ENCODE measurements around the gene CACNA1C.

CACNA1C gene

DNA sequence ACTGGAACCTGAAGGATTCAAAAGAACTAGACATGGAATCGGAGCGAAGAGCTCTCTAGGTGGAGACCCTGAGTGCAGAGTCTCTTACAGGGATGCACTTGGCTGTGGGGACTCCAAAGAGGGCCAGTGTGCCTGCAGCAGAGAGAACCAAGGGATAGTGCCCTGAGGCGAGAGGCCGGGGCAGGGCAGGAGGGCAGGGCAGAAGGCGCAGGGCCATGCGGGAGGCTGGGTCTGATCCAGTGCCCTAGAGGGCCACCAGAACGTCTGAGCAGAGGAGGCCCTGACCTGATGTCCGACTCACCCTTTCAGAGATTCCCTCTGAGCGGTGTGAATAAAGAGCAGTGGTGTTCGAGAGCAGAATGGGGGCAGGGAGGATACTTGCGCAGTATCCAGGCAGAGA, 536.6 kb downstream of the CACNA1C start:
- TF ChIP-seq, protein P1, sequence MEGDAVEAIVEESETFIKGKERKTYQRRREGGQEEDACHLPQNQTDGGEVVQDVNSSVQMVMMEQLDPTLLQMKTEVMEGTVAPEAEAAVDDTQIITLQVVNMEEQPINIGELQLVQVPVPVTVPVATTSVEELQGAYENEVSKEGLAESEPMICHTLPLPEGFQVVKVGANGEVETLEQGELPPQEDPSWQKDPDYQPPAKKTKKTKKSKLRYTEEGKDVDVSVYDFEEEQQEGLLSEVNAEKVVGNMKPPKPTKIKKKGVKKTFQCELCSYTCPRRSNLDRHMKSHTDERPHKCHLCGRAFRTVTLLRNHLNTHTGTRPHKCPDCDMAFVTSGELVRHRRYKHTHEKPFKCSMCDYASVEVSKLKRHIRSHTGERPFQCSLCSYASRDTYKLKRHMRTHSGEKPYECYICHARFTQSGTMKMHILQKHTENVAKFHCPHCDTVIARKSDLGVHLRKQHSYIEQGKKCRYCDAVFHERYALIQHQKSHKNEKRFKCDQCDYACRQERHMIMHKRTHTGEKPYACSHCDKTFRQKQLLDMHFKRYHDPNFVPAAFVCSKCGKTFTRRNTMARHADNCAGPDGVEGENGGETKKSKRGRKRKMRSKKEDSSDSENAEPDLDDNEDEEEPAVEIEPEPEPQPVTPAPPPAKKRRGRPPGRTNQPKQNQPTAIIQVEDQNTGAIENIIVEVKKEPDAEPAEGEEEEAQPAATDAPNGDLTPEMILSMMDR (IDR thresholded peaks at IDR 0.05; ENCODE audit: extremely low read depth, missing control alignments), result no peak
- no peak for DNase-seq (ENCODE audit: low spot score)

DNA sequence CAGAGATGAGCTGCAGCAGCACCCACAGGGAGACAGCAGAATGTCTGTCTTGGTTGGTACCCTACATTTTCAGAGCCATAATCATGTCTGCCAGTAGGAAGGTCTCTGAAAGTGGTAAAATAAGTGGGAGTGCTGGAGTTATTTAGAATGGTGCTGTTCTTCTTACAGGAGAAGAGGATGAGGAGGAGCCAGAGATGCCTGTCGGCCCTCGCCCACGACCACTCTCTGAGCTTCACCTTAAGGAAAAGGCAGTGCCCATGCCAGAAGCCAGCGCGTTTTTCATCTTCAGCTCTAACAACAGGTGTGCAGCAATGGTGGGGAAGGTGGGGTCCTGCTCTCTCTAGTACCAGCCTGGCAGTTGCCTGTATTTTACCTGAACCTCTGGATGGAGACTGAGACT, 540.3 kb downstream of the CACNA1C start:
- no peak for DNase-seq (ENCODE audit: low spot score)
- TF ChIP-seq, protein P1 (IDR thresholded peaks at IDR 0.05; ENCODE audit: extremely low read depth, missing control alignments), result no peak

DNA sequence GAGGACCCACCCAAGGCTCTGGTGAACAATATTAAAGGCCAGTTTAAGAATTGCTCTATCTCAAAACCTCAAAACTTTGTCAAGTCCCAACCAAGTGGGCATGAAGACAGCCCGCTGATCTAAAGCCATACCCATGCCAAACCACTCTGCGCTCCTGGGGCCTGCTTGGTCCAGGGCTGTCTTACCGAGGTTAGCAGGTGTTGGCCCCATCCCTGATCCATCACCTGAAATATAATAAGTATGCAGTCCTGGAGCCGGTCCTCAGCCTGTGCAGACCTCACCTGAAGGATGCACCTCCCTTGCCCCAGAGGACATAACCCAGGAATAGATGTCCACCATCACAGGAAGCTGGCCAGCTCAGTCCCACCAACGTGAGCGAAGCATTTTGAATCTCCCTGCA, 543.7 kb downstream of the CACNA1C start:
- no peak for DNase-seq (ENCODE audit: low spot score)
- TF ChIP-seq, protein P1 (IDR thresholded peaks at IDR 0.05; ENCODE audit: extremely low read depth, missing control alignments), result no peak

DNA sequence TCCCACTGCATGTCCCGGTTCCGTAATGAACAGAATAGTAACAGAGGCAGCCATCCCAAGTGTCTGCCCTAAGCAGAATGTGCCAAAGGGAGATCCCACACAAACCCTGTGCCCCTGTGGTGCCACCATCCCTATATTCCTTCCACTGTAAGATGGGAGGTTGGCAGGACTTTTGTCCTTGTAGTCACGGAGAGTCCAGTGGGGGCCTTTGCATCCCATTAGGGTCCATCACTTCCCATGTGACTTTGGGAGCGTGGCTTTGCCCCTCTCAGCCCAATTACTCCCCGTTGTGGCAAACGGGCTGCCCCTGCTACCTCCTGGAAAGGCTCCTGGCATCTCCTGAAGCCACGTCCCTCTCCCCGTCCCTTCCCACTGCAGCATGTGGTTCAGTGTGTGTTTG, 552.5 kb downstream of the CACNA1C start:
- no peak for DNase-seq (ENCODE audit: low spot score)
- TF ChIP-seq, protein P1 (IDR thresholded peaks at IDR 0.05; ENCODE audit: extremely low read depth, missing control alignments), result no peak

DNA sequence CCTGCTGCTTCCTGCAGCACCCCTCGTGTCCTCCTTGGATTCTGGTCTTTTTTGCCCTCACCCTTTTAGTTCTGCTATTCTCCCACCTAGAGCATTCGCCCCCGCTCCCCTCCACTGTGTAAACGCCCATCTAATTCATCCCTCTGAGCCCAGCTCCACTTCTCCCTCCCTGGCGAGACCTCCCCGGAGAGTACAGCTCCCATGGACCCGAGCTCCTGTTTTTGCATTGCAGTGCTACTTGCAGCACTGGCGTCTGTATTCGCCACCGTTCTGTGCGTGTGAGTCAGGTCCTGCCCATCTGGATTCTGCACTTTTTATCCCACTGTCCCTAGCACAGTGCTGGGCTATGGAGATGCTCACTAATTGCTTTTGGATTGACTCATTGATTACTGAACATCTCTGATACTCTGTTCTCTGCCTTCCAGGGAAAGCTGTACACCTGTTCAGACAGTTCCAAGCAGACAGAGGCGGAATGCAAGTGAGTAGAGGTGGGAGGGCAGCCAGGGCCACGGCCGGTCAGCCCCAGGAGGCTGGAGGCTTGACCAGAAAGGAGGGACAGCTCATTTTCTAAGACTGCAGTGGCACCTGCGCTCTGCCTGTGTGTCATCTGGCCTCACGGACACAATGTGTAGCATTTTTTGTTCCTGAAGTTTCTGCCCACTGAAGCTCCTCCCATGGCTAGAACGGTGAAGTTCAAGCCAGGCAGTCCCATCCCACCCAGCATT, 553.6 kb downstream of the CACNA1C start:
- no peak for DNase-seq (ENCODE audit: low spot score)
- TF ChIP-seq, protein P1 (IDR thresholded peaks at IDR 0.05; ENCODE audit: extremely low read depth, missing control alignments), result no peak

DNA sequence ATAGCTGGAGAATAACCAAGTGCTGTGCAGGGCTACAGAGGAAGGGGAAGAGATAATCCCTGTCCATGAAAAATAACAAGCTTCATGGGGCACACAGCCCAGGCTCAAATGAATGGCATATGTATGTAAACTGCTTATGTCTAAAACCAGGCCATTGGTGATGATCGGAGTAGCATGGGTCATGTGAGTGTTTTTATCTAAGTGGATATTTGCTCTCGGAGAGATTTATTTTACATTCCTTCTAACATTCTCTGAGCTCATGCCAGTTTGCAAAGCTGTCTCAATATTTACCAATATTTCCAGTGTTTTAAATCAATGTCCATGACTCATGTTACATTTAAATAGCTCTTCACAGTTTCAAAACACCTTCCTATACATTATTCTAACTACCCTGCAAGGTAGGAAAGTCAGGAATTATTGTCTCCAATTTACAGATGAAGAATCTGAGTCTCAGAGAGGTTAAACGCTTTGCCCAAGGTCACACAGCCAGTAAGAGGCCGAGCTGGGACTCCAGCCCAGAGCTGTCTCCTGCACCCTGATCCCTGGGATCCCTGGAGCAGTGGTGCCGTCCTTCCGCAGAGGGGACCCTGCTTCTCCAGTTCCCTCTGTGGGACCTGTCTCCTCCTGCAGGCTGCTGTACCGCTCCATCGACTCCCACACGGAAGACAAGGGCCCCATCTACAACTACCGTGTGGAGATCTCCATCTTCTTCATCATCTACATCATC, 555.3 kb downstream of the CACNA1C start:
- DNase-seq (ENCODE audit: low spot score), result no peak
- TF ChIP-seq, protein P1 (IDR thresholded peaks at IDR 0.05; ENCODE audit: extremely low read depth, missing control alignments), result no peak

DNA sequence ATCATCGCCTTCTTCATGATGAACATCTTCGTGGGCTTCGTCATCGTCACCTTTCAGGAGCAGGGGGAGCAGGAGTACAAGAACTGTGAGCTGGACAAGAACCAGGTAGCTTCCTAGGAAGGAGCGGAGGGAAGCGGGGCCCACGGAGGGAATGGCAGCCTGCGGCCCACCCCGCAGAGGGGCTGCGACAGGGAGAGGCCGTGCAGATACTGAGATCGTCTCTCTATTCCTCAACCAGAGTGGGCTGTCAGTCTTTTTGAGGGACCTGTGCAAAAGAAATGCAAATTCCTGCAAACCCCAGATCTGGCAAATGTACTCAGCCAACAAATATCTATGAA, 555.8 kb downstream of the CACNA1C start:
- TF ChIP-seq, protein P1 (IDR thresholded peaks at IDR 0.05; ENCODE audit: extremely low read depth, missing control alignments), result no peak
- no peak for DNase-seq (ENCODE audit: low spot score)

Data from GM20000 (cell line).